SJCRH30 (cell line): ENCODE measurements around the gene FFAR2. TPM values are rescaled to one million over a fixed set of nuclear protein-coding genes. Genes with fewer than 3 reads are reported as not detected.

Source experiments
- DNase-seq, 2 experiments: peaks; one replicate each; pipeline ENCODE4 v3.0.0-alpha.2; 2015 to 2020
- H3K27ac ChIP-seq: fragments of 250-450 bp; sonication (Bioruptor Pico); 2 replicates; pipeline ENCODE4 v1.5.1; 2020; ENCODE audit warnings: mild to moderate bottlenecking, moderate library complexity
- H3K27me3 ChIP-seq: fragments of 250-450 bp; sonication (Bioruptor Pico); 2 replicates; pipeline ENCODE4 v1.5.1; 2020; ENCODE audit warnings: mild to moderate bottlenecking, moderate library complexity
- H3K36me3 ChIP-seq: fragments of 250-450 bp; sonication (Bioruptor Pico); 2 replicates; pipeline ENCODE4 v1.5.1; 2020; ENCODE audit warnings: mild to moderate bottlenecking, moderate library complexity
- H3K4me1 ChIP-seq: fragments of 250-450 bp; sonication (Bioruptor Pico); 2 replicates; pipeline ENCODE4 v1.5.1; 2020; ENCODE audit warnings: mild to moderate bottlenecking, moderate library complexity
- H3K4me3 ChIP-seq: fragments of 250-450 bp; sonication (Bioruptor Pico); 2 replicates; pipeline ENCODE4 v1.5.1; 2020; ENCODE audit warnings: mild to moderate bottlenecking, moderate library complexity
- H3K9me3 ChIP-seq: fragments of 250-450 bp; sonication (Bioruptor Pico); replicated peaks from 2 replicates; pipeline ENCODE4 v1.5.1; 2020; ENCODE audit warnings: mild to moderate bottlenecking, moderate library complexity
- total RNA-seq: library from RNA; depleted of rRNA; stranded (reverse); fragments of >200 nt; shearing (Covaris generic); gene quantifications from 2 replicates; pipeline ENCODE4 v1.2.3, GENCODE V29; 2014; rRNA removed

FFAR2 gene
- total RNA-seq, 1 experiment from 2014 or later, result not detected

DNA sequence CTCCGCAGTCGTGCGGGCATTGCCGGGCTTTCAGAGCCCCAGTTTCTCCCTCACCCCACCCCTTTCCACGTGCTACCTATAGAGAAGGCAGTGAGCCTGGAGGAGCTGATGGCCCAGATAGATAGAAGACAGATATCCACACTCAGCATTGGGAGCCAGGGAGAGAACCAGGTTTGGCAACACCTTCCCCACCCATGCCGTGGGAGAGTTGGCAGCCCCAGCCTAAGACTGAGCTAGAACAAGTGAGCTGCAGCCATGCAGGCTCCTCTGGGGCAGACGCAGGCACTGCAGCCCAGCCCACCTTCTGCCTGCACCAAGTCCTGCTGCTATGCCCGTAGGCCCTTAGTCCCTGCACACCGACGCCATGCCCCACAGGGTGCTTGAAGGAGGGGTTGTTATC lies 52.6 kb downstream of the FFAR2 start:
- Histone ChIP-seq H3K27ac (no peak overlapping the region), H3K4me3 (no peak overlapping the region), H3K27me3 (peaks cover 57% of the 10 kb centered on the region), H3K36me3 (no peaks in the 10 kb centered on the region), H3K9me3 (no peaks in the 10 kb centered on the region), H3K4me1 (no peaks in the 10 kb centered on the region)
- no peak for DNase-seq

Other genes with a start within 250 kb of the FFAR2 start
- gene FAM187B, start 219.5 kb upstream of the FFAR2 start, total RNA-seq, result not detected in 2 replicates
- gene LSR, start 199.3 kb upstream of the FFAR2 start, total RNA-seq, result 0.59 and 0.96 TPM in 2 replicates
- gene USF2, start 179.3 kb upstream of the FFAR2 start, total RNA-seq, result 104 and 105 TPM in 2 replicates
- gene HAMP, start 165.7 kb upstream of the FFAR2 start, total RNA-seq, result 0.47 and 0.68 TPM in 2 replicates
- gene MAG, start 156.1 kb upstream of the FFAR2 start, total RNA-seq, result 1.2 and 3.6 TPM in 2 replicates
- gene CD22, start 119.1 kb upstream of the FFAR2 start, total RNA-seq, result 0.04 TPM in 1 of 2 replicates, not detected in the other
- gene FFAR1, start 100.4 kb upstream of the FFAR2 start, total RNA-seq, result not detected in 2 replicates
- not detected in 2 replicates for gene FFAR3, start 89.8 kb upstream of the FFAR2 start, total RNA-seq
- not detected in 2 replicates for gene GPR42, start 77.2 kb upstream of the FFAR2 start, total RNA-seq
- not detected in 2 replicates for gene KRTDAP, start 42.2 kb downstream of the FFAR2 start, total RNA-seq
- not detected in 2 replicates for gene DMKN, start 65.4 kb downstream of the FFAR2 start, total RNA-seq
- gene SBSN, start 80.1 kb downstream of the FFAR2 start, total RNA-seq, result not detected in 2 replicates
- gene GAPDHS, start 85.2 kb downstream of the FFAR2 start, total RNA-seq, result not detected in 2 replicates
- gene TMEM147, start 97.4 kb downstream of the FFAR2 start, total RNA-seq, result 110 TPM in 2 replicates
- gene ATP4A, start 115.4 kb downstream of the FFAR2 start, total RNA-seq, result 0.14 TPM in 1 of 2 replicates, not detected in the other
- not detected in 2 replicates for gene PMIS2, start 137.9 kb downstream of the FFAR2 start, total RNA-seq
- gene HAUS5, start 164.5 kb downstream of the FFAR2 start, total RNA-seq, result 17.2 and 22.7 TPM in 2 replicates
- gene RBM42, start 180.8 kb downstream of the FFAR2 start, total RNA-seq, result 69.9 and 71.3 TPM in 2 replicates
- gene ETV2, start 193.5 kb downstream of the FFAR2 start, total RNA-seq, result 2.4 and 4.1 TPM in 2 replicates
- 436 and 590 TPM in 2 replicates for gene COX6B1, start 200.1 kb downstream of the FFAR2 start, total RNA-seq
- gene UPK1A, start 218.3 kb downstream of the FFAR2 start, total RNA-seq, result not detected in 2 replicates